Subcutaneous abdominal adipose tissue (tissue), 5 donors: ENCODE results near the gene FAM200C.

Experiments
- H3K27ac ChIP-seq: one replicate; pipeline ENCODE4 v1.7.0; 2013; ENCODE audit warnings: low read depth, mild to moderate bottlenecking, inconsistent platforms, low read length, moderate library complexity
- H3K27me3 ChIP-seq, 5 donors: one replicate each; pipeline ENCODE4 v1.7.0; 2013; ENCODE audit warnings: low read length in 5 of 5, inconsistent platforms in 1 of 5; ENCODE audit not compliant: control insufficient read depth in 5 of 5, insufficient read depth in 4 of 5
- H3K36me3 ChIP-seq, 5 donors: one replicate each; pipeline ENCODE4 v1.7.0; 2013; ENCODE audit warnings: low read length in 5 of 5; ENCODE audit not compliant: control insufficient read depth in 5 of 5, insufficient read depth in 5 of 5
- H3K4me1 ChIP-seq, 5 donors: one replicate each; pipeline ENCODE4 v1.7.0; 2013; ENCODE audit warnings: low read length in 5 of 5, mild to moderate bottlenecking in 3 of 5, moderate library complexity in 1 of 5; ENCODE audit not compliant: control insufficient read depth in 5 of 5, insufficient read depth in 5 of 5
- H3K4me3 ChIP-seq, 5 donors: one replicate each; pipeline ENCODE4 v1.7.0; 2013; ENCODE audit warnings: low read length in 5 of 5, low read depth in 1 of 5
- H3K9ac ChIP-seq, 5 donors: one replicate each; pipeline ENCODE4 v1.7.0; 2013; ENCODE audit warnings: low read length in 5 of 5, mild to moderate bottlenecking in 4 of 5, moderate library complexity in 3 of 5
- H3K9me3 ChIP-seq, 5 donors: one replicate each; pipeline ENCODE4 v1.7.0; 2013; ENCODE audit warnings: low read length in 5 of 5; ENCODE audit not compliant: control insufficient read depth in 5 of 5
- donor health status: healthy.
- donor health status: healthy.
- donor health status: healthy.
- donor health status: healthy.
- donor health status: healthy.

FAM200C gene

DNA sequence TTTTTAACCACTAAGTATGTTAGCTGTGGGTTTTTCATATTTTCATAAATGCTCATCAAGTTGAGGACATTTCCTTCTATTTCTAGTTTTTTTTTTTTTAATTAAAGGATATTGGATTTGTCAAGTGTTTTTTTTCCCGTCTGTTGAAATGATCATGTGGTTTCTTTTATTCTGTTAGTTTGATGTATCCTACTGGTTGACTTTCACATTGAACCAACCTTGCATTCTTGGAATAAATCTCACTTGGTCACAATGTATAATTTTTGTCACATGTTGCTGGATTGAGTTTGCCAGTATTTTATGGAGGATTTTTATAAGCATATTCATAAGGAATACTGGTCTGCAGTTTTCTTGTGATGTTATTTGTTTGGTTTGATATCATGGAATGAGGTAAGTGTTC, 12.4 kb downstream of the FAM200C start:
- Histone ChIP-seq H3K27ac (no peak overlapping the region), H3K36me3 (no peaks in the 10 kb centered on the region), H3K9ac (no peak overlapping the region), H3K4me1 (peaks cover 0 to 3% (median 0%) of the 10 kb centered on the region in 5 donors), H3K27me3 (no peaks in the 10 kb centered on the region), H3K9me3 (peaks cover 3 to 13% (median 5%) of the 10 kb centered on the region in 5 donors), H3K4me3 (no peak overlapping the region)

- no peaks in the 10 kb centered on the region for H3K27me3 ChIP-seq
- no peaks in the 10 kb centered on the region for H3K36me3 ChIP-seq
These were observed 14.4 kb downstream of the FAM200C start for GRCh38 chr5:160385496-160385895.

DNA sequence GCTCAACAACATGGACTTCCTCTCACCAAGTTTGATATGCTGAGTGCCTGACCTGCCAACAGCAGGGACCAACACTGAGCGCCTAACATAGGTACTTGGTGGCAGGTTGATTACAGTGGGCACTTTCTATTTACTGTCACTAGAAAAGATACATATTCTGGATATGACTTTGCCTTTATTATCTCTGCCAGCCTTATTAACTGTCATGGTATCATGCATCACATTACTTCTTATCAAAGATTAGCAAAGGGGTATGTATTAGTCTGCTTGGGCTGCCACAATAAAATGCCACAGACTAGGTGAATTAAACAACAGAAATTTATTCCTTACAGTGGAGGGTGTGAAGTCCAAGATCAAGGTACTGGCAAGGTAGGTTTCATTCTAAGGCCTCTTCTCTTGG, 15.2 kb downstream of the FAM200C start:
- Histone ChIP-seq H3K4me3 (no peak overlapping the region), H3K4me1 (peaks cover 0 to 7% (median 2%) of the 10 kb centered on the region in 5 donors), H3K27me3 (no peaks in the 10 kb centered on the region), H3K9me3 (peaks cover 3 to 13% (median 5%) of the 10 kb centered on the region in 5 donors), H3K36me3 (no peaks in the 10 kb centered on the region), H3K27ac (no peak overlapping the region), H3K9ac (no peak overlapping the region)

More at GRCh38 chr5:160385496-160385895, 14.4 kb downstream of the FAM200C start:
- Histone ChIP-seq H3K9me3 (peaks cover 3 to 13% (median 5%) of the 10 kb centered on the region in 5 donors), H3K27ac (no peak overlapping the region), H3K9ac (no peak overlapping the region), H3K4me3 (no peak overlapping the region), H3K4me1 (peaks cover 0 to 5% (median 0%) of the 10 kb centered on the region in 5 donors)

GRCh38 chr5:160382346-160382745, 17.5 kb downstream of the FAM200C start:
- Histone ChIP-seq H3K27me3 (no peaks in the 10 kb centered on the region), H3K9ac (no peak overlapping the region), H3K4me1 (peaks cover 2 to 12% (median 3%) of the 10 kb centered on the region in 5 donors), H3K36me3 (no peaks in the 10 kb centered on the region), H3K27ac (no peak overlapping the region), H3K9me3 (peaks cover 3 to 8% (median 3%) of the 10 kb centered on the region in 5 donors), H3K4me3 (no peak overlapping the region)

DNA sequence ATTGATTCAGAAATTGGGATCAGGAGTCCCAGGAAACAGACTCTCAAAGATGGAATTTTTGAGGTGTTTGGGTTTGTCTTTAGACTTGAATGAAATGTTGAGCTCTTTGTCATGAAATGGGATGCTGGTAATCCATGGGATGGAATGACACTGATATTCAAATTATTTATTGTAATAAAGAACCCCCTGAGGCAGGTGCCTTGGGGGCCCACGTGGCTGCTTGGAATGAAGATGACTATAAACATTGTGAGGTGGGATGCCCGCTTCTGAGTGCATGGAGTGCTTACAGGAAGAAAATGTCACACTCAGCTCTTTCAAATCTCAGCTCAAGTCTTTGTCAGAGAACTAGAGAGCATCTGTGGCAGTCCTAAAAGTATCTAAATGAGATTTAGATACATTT, 19.8 kb downstream of the FAM200C start:
- H3K36me3 ChIP-seq: no peaks in the 10 kb centered on the region
- no peaks in the 10 kb centered on the region for H3K9me3 ChIP-seq
- no peak overlapping the region for H3K27ac ChIP-seq
- H3K27me3 ChIP-seq: no peaks in the 10 kb centered on the region
- H3K9ac ChIP-seq: no peak overlapping the region
- no peak overlapping the region for H3K4me3 ChIP-seq
- peaks cover 2 to 12% (median 3%) of the 10 kb centered on the region in 5 donors for H3K4me1 ChIP-seq

DNA sequence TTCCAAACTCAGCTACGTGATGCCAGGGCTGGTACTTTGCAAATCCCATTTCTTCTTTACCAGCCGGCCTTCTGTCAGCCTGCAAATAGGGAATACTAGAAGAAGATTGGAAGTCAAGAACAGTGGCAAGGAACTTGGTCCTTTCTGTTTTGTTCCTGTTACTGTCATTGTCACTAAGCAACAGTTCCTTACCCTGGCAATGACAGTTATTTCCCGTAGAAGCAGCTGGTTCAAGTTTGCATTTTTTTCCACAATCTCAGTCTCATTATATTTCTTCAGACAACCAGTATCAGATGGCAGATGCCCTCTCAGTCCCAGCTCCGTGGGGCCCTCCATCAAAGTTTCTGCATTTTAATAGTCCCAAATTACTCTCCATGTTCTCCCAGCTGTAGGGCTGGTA, 20.3 kb downstream of the FAM200C start:
- no peaks in the 10 kb centered on the region for H3K9me3 ChIP-seq
- no peaks in the 10 kb centered on the region for H3K27me3 ChIP-seq
- H3K4me3 ChIP-seq: no peak overlapping the region
- peaks cover 2 to 12% (median 3%) of the 10 kb centered on the region in 5 donors for H3K4me1 ChIP-seq
- no peak overlapping the region for H3K9ac ChIP-seq
- H3K36me3 ChIP-seq: no peaks in the 10 kb centered on the region
- no peak overlapping the region for H3K27ac ChIP-seq

DNA sequence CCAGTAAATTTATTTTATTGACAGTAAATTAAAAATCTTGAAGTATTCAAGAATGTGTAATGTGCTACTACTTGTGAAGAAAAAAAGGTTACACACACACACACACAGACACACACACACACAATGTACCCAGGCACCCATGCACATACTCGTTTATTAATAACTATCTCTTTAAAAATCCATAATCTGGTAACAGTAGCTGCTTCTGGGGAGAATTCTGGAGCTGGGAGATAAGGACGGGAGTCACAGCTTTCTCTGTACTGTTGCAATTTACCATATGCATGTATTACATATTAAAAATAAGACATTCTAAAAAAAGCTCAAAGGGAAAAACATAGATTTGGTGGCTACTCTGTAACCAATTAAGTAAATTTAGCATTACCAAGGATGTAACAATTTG, 21.5 kb downstream of the FAM200C start:
- no peak overlapping the region for H3K27ac ChIP-seq
- peaks cover 2 to 12% (median 3%) of the 10 kb centered on the region in 5 donors for H3K4me1 ChIP-seq
- no peak overlapping the region for H3K4me3 ChIP-seq
- H3K9me3 ChIP-seq: no peaks in the 10 kb centered on the region
- no peak overlapping the region for H3K9ac ChIP-seq
- no peaks in the 10 kb centered on the region for H3K36me3 ChIP-seq
- H3K27me3 ChIP-seq: peaks cover 0 to 3% (median 0%) of the 10 kb centered on the region in 5 donors

DNA sequence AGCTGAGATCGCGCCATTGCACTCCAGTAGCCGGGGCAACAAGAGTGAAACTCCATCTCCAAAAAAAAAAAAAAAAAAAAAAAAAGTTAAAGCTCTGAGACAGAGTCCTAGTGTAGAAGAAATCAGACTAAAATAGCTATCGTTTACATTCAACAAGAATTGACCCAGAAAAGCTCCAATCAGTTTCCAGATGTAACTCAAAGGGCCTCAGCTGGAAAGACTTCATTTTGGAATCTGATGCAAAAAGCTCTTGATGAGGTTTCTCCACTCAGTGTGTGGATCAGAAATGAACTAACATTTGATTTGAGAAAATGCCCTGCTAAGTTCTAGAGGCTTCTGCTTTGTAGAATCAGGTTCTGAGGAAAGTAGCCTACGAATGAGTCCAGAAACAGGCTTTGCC, 22.2 kb downstream of the FAM200C start:
- peaks cover 0 to 3% (median 0%) of the 10 kb centered on the region in 5 donors for H3K27me3 ChIP-seq
- H3K4me1 ChIP-seq: peaks cover 2 to 12% (median 3%) of the 10 kb centered on the region in 5 donors
- H3K9me3 ChIP-seq: no peaks in the 10 kb centered on the region
- no peak overlapping the region for H3K4me3 ChIP-seq
- no peaks in the 10 kb centered on the region for H3K36me3 ChIP-seq
- H3K9ac ChIP-seq: no peak overlapping the region
- H3K27ac ChIP-seq: no peak overlapping the region

GRCh38 chr5:160376416-160376815, 23.4 kb downstream of the FAM200C start:
- Histone ChIP-seq H3K27ac (no peak overlapping the region), H3K9ac (no peak overlapping the region), H3K4me3 (no peak overlapping the region), H3K27me3 (peaks cover 0 to 3% (median 0%) of the 10 kb centered on the region in 5 donors), H3K4me1 (peaks cover 0 to 8% (median 3%) of the 10 kb centered on the region in 5 donors), H3K36me3 (no peaks in the 10 kb centered on the region), H3K9me3 (no peaks in the 10 kb centered on the region)

- Histone ChIP-seq H3K9ac (no peak overlapping the region), H3K36me3 (no peaks in the 10 kb centered on the region), H3K27ac (no peak overlapping the region), H3K9me3 (no peaks in the 10 kb centered on the region), H3K4me1 (peaks cover 2 to 9% (median 7%) of the 10 kb centered on the region in 5 donors), H3K27me3 (peaks cover 0 to 4% (median 2%) of the 10 kb centered on the region in 5 donors), H3K4me3 (no peak overlapping the region)
These were observed 24.2 kb downstream of the FAM200C start for GRCh38 chr5:160375701-160376100.
